RPMI8226 (cell line): Measurements from ENCODE around the gene COL23A1.
A peak's percentile ranks its signal among the peaks of the same experiment; 100 is the strongest.

Source experiments
- DNase-seq: peaks from one replicate; pipeline ENCODE4 v3.0.0-alpha.2; 2015

The COL23A1 gene

DNA sequence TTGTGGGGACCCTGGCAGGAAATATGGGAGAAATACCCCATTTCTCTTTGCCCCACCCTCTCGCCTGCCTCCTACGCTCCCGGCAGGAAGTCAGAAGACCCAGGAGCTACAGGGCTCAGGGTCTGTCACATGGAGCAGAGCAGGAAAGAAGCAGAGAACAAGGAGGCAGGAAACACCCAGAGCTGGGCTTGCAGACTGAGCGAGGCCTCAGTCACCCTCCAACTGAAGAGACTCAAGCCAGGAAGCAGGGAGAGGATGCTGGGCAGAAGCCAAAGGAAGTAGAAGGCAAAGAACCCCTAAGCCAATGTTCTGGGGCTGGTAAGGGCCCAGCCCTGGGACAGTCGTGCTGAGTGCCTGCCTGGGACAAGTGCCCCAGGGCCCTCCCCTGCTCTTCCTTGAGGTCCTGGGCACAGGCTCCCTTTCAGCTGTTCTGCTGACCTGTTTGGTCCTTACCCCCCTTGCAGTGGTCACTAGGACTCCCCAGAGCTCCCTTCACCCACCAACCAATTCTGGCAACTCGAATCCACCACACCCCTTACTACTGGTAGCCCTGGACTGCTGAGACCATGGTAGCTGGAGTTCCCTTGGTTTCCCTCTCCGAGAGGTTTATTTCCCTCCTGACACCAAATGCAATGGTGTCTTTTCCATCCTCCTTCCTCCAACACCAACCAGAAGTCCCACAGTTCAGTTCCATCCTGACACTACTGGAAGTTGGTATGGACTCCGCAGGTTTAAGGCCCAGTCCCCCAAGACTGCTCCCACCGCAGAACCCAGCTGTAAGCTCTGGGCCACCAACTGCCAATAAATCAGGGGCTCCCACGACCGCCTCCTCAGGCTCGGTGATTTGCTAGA is 157.5 kb downstream of the COL23A1 start:
- DNase-seq: no peak

DNA sequence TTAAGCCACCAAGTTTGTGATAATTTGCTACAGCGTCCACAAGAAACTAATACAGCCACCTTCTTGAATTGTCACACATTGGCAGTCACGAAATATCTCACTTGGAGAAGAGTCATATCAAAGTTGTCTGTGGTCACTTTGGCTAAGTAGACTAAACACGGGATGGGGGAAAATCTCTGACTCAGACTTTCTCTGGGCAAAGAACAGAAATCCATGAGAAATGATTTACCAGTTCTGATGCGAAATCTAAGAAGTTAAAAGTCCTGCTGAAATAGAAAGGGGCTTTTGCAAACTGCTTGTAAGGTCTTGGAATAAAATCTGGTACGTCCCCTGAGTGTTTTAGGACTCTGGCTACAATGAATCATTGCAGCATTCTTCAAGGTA is 158.4 kb downstream of the COL23A1 start:
- DNase-seq: no peak

DNA sequence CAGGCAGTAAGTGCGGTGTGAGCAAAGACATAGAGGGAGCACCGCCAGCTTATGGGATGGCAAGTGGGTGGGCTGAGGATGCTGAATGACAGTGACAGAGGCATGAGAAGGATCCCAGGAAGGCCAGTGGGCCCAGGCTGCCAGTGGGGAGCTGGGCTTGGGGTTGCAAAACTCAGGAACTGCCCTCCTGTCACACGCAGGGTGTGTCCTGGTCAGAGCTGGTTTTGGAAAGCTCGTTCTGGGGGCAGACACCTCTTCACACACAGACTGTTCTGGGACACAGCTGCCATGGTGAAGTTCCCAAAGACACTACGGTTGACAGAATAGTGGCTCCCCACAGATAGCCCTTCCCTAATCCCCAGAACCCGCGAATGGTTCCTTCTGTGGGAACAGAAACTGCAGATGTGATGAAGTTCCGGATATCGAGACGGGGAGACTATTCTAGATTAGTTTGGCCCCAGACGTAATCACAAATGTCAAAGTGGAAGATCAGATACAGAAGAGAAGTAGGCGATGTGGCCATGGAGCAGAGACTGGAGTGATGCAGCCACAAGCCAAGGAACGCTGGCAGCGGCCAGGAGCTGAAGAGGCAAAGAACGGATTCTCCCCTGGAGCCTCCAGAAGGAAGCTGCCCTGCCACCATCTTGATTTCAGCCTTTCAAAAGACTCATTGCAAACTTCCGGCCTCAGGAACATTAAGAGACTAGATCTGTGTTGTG is 159.0 kb downstream of the COL23A1 start:
- no peak for DNase-seq

DNA sequence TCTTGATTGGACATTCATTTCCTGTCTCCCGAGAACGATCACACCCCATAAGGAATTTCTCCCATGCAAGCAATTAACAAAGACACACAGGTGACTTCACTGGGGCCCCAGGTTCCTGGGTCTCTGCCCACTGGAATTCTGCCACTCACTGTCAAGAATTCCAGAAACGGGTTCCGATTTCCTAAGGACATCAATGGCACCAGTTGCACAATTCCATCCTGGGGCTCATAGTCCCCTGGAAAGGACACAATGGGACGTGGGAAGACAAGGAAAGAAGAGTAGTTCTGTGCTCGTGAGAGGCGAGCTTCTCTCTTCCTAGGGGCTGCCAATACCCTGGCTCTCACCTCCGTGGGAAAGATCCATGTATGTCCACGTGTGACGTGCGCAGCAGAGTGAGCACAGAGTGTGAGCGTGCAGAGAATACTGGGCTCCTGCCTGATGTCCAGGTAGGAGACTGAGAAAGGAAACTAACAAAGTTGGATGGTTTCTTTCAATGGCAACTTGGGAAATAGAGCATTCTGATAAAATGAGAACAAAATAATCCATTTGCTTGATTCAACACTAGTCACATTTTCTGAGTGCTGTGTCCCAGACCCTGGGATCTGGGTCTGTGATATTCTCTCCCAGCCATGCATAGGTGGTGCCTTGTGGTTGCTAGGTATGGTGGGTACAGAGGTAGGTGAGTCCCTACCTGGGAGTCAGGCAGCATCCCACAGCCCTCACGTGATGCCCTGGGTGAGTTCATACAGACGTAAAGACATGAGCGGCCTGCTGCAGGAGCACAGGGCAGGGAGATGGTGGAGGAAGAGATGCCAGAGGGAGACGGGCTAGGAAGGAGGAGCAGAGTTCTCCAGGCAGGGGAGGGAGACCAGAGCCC is 159.8 kb downstream of the COL23A1 start:
- DNase-seq: no peak

DNA sequence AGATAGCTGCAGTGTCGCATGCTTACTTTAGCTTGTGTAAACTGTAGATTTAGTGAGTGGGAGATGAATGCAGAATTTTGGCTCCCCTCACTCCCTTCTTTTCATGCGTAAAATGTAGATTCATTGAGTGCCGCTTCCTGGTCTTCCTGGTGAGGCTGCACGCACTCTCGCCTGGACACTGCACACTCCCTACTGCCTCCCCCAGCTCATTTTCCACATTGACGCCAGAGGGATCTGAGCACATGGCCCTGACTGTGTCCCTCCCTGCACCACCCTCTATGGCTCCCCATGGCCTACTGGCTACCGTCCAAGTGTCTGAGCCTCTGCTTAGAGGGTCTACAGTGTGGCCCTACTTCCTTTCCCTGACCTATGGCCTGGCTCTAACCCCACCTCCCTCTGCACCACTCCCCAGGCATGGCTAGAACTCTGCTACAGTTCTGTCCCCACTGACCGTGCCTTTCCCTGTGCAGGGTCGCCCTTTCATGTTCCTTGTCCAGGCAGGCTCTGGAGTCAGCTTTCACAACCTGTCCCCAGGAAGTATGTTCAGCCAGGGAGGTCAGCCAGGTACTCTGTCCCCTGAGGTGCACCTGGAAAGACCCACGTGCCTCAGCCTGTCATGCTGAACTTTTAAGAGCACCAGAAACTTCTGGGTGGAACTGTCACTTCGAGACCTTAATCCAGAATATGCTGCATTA is 160.6 kb downstream of the COL23A1 start:
- DNase-seq: no peak

DNA sequence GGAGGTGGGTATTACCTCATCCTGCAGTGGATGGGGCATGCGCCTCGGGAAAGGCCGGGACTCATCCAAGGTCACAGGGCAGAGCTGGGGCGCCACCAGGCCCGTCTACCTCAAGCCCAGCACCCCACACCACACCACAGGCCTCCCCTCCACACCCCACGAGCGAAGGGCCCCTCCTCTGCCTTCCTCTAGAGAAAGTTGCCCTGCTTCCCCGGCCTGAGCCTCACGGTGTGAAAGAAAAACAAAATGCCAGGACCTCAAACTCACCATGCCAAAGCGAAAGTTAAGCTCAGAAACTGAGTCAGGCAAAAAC is 161.1 kb downstream of the COL23A1 start:
- DNase-seq: no peak

DNA sequence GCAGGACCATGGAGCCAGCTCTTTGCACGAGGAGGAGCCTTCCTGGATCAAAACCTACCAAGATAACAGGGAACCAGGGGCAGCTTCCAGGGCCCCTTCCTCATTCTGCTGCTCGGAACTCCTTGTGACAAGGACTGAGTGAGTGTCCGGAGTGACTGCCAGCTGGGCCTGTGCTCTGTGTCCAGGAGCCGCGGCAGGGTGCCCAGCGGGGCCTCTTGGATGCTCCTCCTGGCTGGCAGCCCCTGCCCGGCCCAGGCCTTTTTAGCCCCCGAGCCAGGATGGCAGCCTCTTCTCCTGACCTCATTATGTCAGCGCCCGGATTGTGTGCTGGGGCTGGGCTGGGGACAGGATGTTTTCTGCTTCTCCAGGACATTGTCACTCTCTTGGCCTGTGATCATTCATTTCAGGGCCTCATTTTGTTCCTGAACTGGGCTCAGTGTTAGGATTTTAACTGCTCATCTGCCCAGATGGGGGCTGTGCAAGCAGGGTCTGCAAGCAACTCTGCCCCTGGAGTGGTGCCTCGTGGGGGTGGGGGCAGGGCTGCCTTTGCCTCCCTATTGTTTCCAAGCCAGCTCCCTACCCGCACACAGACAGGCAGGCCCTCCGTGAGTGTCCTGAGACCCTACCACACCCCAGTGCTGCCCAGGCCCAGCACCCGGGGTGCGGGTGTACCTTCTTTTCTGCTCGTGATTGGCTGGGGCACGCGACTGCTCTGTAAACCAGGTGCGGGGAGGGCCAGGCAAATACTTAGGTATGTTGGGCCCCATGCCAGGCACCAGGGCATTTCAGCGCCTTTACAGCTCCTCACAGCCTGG is 161.6 kb downstream of the COL23A1 start:
- peak; percentile 62 for DNase-seq

DNA sequence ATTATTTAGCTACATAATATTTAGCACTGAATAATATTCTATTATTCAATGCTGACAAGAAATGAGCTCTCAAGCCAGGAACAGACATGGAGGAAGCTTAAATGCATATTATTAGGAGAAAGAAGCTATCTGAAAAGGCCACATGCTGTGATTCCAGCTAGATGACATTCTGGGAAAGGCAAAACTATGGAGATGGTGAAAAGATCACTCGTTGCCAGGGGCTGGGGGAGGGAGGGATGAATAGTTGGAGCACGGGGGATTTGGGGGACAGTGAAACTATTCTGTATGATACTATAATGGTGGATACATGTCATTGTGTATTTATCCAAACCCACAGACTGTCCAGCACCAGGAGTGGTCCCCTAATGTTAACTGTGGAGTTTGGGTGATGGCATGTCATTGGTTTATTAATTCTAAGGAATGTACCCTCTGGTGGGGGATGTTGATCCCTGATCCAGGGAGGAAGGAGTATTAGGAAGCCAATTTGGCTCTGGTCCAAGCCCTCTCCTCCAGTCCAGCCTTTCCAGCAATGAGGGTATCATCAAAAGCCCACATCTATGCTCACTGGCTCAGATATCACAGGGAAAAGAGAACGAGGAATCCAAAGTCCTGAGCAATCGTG is 162.5 kb downstream of the COL23A1 start:
- DNase-seq: no peak

DNA sequence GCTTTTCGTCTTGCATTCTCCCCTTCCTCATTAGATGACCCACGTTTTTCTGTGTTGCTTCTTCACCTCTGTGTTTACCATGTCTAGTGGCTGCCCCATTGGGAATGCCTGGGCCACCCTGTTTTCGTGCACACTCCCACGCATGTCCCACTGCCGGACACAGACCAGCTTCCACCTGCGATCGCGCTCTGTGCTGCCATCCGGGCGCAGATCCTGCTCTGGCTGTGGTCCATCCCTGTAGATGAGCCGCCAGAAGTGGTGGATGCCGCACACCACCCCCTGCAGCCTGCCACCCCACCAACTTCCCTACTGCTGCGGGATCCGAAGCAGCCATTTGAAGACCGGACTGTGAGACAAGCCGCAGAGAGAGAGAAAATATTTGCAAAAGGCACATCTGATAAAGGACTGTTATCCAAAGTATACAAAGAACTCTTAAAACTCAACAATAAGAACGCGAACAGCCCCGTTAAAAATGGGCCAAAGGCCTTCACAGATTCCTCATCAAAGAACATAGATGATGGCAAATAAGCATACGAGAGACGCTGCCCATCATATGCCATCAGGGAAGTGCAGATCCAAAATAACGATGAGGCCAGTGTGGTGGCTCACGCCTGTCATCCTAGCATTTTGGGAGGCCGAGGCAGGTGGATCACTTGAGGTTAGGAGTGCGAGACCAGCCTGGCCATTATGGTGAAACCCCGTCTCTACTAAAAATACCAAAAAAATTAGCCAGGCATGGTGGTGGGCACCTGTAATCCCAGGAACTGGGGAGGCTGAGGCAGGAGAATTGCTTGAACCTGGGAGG is 163.7 kb downstream of the COL23A1 start:
- no peak for DNase-seq

DNA sequence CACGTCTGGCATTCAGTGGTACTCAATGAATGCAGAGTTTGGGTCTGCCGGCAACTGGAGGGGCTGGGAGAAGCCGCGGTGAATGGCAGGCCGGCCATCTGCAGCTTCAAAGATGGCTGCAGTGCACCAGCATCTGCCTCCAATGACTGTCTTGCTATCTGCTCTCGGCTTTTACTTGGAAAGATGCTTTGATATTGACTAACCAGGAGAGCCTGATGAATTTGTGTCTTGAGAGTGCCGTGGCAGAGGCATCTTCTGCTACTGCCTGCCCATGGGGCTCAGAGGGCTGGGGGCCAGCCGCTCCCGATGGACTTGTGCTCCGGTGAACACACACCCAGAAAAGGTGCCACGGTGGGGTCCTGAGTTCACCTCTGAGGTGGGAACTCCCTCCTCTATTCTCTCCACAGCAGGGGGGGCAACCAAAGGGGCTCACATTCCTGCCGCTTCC is 164.5 kb downstream of the COL23A1 start:
- DNase-seq: no peak

DNA sequence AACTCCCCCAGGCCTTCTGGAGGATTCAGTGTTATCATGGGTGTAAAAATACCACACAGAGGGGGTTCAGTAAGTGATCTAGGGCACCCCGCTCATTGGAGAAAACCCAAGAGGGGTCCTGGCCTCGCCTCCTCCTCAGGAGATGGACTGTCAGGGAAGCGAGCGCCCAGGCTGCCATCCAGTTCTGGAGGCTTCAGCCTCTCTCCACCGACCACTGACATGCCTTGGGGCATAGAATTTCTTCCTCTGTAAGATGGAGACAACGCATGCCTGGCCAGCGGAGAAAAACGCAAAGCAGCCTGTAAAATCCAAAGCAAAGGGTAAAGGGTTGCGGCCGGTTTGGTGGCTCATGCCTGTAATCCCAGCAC is 165.4 kb downstream of the COL23A1 start:
- DNase-seq: no peak

DNA sequence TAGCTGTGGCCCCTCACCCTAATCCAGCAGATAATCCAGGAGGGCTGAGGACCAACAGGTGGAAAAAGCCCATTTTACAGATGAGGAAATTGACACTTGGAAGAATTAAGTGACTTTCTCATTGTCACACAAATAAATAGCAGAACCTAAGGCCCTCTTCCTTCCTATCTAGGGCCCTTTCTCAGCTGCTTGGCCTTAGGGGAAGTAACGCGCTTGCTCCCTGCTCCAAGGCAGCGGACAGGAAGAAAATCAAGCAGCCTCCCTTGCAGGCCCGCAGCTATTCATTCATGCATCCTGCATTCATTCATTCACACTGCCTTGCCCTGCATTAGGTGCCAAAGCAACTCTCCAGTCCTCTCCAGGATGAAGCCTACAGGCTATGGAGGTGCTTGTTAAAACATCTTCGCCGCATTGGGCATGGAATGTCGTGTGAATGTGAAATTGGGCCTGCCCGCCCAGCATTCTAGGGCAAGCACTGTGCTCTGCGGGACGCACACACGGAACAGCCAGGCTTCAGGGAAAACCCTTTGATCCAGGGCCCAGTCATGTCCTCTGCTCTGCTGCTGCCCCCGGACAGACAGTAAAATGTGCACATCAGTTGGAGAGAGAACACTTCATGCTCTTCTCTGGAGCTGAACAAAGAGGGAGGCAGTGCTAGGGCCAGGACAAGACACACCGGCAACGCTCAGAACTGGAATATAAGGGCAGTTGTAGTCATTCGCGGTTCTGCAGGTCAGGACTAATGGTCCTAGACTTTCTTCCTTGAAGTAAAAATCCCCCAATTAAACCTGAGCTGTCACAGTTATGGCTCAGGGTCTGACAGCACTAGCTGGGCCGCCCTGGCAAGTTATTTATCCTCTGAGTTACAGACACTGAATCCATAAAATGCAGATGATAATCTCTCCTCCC is 166.0 kb downstream of the COL23A1 start:
- no peak for DNase-seq

DNA sequence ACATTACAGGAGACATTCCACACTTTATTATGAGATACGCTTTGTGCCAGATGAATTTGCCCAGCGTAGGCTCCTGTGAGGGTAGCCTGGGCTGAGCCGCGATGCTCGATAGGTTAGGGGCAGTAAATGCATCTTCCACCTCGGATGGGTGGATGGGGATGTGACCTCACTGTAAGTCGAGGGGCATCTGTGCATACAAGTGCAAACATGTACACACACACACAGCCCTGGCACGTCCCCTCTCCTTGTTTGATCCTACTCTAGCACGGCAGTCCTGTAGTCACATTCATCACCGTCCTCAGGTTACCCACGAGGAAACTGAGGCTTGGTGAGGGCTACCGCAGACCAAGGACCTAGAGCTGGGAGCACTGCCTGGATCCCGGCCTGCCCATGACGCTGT is 166.8 kb downstream of the COL23A1 start:
- DNase-seq: no peak

DNA sequence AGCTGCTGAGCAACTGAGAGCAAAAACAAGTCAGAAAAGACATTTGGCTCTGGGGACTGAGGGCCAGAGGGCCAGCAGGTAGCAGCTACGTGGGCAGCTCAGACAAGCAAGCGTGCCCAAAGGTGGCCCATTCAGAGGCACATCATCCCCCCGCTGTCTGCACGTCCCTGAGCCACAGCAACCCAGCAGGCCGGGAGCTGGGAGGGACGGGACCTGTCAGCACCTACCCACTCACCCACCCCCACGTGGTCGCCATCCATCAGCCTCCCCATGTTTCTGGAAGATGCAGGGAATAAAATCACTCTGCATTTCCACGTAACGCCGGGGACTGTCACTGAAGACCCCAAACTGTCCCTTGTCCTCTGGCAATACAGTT is 167.8 kb downstream of the COL23A1 start:
- no peak for DNase-seq

DNA sequence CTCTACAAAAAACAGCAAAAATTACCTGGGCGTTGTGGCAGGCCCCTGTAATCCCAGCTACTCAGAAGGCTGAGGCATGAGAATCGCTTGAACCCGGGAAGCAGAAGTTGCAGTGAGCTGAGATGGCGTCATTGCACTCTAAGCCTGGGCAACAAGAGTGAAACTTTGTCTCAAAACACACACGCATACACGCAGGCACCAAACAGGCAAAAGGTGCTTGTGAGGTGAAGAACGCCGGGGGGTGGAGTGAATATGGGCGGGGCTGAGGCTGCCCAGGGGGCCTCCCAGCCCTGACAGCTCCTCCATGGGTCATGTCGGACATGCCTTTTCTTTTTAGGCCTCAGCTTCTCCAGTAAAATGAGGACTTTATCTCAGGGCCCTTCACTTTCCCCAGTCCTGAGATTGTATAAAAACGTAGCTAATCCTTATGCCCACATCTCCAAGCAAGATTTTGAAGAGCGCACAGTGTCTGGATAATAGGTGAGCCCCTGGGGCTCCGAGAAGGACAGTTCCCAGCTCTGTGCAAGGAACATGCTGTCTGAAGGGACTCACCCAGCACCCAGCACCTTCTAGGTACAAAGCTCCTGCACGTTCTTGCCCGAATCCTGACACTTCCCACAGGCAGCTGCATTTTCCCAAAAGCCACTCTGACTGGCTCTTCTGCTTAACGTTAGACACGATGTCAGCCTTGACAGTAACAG is 168.3 kb downstream of the COL23A1 start:
- DNase-seq: no peak

DNA sequence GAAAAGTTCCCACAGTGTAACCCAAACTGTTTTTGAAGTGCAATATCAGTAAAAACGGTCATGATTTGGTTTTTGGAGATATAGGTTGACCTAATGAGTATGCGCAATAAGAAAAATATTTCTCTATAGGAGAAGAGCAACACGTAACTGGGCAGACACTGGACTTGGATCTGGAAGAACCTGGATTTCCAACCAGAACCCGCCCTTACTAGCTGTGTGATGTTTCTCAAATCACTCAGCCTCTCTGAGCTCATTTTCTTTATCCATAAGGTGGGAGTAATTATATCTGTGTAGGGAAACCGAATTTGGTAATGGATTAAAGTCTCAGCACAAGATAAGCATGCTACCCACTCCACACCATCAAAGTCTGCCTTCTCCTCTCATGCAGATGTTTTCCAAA is 169.1 kb downstream of the COL23A1 start:
- no peak for DNase-seq

DNA sequence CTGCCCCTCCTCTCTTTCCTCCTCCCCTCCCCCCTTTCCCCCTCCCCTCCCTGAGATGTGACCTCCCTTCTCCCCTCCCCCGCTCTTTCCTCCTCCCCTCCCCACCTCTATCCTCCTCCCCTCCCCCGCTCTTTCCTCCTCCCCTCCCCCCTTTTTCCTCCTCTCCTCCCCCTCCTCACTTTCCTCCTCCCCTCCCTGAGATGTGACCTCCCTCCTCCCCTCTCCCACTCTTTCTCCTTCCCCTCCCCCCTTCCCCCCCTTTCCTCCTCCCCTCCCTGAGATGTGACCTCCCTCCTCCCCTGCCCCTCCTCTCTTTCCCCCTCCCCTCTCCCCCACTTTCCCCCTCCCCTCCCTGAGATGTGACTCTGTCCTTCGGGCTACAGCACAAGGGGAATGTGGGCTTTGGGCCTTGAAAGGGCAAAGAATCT is 169.8 kb downstream of the COL23A1 start:
- DNase-seq: no peak

DNA sequence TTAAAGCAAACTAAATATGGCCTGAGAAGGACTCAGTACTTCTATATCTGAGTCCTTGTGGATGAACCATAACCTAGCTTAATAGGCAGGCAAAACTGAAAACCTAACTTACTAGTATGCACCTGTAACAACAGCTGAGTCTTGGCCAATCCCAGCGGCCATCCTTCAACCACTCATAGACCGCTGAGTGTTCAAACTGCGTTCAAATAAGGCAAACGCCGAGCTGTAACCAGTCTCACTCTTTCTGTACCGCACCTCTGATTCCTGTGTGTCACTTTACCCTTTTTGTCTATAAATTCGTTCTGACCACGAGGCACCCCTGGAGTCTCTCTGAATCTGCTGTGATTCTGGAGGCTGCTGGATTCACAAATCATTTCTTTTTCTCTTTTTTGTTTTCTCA is 170.5 kb downstream of the COL23A1 start:
- DNase-seq: peak; percentile 44

DNA sequence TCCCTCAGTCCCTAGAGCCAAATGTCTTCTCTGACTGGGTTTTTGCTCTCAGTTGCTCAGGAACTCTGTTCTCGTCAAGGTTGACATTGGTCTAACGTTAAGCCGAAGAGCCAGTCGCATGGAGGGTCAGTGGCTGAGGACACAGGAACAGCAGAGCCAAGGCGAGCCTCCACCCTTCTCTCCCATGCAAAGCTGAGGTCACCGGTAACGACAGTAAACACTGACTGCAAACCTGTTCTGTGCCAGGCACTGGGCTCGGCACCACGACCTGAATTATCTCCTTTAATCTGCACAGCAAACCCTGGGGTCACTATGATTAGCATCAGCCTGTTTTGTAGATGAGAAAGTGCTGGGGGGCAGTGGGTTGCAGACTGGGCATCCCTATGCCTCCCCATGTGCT is 171.0 kb downstream of the COL23A1 start:
- no peak for DNase-seq
